Measurements from ENCODE around the gene TMEM44. TPM values are rescaled to one million over a fixed set of nuclear protein-coding genes. Genes with fewer than 3 reads are reported as not detected.

The TMEM44 gene
- total RNA-seq, 1 donor from 2014 or later, result 16.0 TPM

GRCh38 chr3:194573680-194574437 is 59.4 kb downstream of the TMEM44 start:
- DNase-seq (ENCODE audit: low read depth), result no peak
- no peak overlapping the region for H3K4me3 ChIP-seq (ENCODE audit: low read depth, low read length)
- TF ChIP-seq, protein P1, sequence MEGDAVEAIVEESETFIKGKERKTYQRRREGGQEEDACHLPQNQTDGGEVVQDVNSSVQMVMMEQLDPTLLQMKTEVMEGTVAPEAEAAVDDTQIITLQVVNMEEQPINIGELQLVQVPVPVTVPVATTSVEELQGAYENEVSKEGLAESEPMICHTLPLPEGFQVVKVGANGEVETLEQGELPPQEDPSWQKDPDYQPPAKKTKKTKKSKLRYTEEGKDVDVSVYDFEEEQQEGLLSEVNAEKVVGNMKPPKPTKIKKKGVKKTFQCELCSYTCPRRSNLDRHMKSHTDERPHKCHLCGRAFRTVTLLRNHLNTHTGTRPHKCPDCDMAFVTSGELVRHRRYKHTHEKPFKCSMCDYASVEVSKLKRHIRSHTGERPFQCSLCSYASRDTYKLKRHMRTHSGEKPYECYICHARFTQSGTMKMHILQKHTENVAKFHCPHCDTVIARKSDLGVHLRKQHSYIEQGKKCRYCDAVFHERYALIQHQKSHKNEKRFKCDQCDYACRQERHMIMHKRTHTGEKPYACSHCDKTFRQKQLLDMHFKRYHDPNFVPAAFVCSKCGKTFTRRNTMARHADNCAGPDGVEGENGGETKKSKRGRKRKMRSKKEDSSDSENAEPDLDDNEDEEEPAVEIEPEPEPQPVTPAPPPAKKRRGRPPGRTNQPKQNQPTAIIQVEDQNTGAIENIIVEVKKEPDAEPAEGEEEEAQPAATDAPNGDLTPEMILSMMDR (conservative IDR thresholded peaks at IDR 0.05; ENCODE audit: low read depth, low read length), result peak; percentile 53

DNA sequence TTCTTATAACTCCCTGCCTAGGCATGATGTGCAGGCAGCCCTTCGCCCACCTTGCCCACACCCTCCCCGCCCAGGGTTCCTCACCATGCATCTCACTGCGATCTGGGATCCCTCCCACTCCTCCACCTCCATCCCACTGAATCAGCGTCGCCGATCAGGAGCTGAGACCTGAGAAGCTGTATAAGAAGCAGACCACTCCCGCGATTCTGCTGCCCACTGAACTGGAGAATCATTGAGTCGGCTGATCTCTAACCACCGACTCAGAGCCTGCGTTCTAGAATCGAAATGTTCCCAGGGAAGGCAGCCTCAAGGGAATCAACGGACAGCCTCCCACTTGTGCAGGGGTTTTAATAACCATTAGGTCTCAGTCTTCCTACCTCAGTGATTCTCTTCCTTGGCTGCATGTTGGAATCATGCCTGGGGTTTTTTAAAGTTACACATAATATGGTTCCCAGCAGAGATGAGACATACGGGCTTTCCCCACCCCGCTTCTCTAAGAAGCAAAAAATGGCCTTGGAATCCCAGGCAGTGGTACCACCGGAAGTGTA is 60.2 kb downstream of the TMEM44 start:
- peak; percentile 85 for DNase-seq (ENCODE audit: low read depth)
- TF ChIP-seq, protein P1 (conservative IDR thresholded peaks at IDR 0.05; ENCODE audit: low read depth, low read length), result no peak
- peak overlapping the region; percentile 9 for H3K4me3 ChIP-seq (ENCODE audit: low read depth, low read length)

- TF ChIP-seq, protein P1 (conservative IDR thresholded peaks at IDR 0.05; ENCODE audit: low read depth, low read length), result no peak
- peak; percentile 94 for DNase-seq (ENCODE audit: low read depth)
Observed at GRCh38 chr3:194572143-194572789, 61.0 kb downstream of the TMEM44 start.

DNA sequence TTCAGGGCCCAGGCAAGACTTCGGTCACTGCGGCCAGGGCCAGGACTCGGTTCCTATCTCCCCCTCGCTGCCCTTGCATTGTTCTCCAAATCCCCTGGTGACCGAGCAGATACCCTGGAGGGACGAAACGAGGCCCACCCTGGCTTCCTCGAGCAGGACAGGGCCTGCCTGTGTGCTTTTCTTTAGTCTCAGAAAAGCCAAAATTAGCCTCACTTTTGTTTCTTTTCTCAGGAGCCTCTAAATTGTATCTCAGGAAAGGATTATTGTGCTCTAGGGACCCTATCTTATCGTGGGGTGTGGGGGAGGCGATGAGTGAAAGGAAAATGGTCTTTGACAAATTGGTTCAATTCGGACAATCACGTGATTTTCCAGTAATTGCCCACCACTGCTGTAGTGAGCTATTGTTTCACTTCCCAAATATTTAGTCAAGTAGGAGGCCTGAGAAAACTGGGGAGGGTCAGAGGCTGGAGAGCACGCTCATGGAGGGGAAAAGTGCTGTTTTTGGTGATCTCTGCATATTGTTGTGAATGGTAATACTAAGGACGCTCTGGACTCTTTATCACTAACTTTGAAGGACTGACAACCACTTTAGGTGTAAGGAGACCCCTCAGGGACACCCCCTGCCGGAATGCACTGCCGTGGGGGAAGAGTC is 61.6 kb downstream of the TMEM44 start:
- DNase-seq (ENCODE audit: low read depth), result no peak
- H3K4me3 ChIP-seq (ENCODE audit: low read depth, low read length), result no peak overlapping the region
- TF ChIP-seq, protein P1 (conservative IDR thresholded peaks at IDR 0.05; ENCODE audit: low read depth, low read length), result no peak

More at GRCh38 chr3:194572143-194572789, 61.0 kb downstream of the TMEM44 start:
- H3K4me3 ChIP-seq (ENCODE audit: low read depth, low read length), result peak overlapping the region; percentile 9

- TF ChIP-seq, protein P1 (conservative IDR thresholded peaks at IDR 0.05; ENCODE audit: low read depth, low read length), result no peak
- H3K4me3 ChIP-seq (ENCODE audit: low read depth, low read length), result no peak overlapping the region
- DNase-seq (ENCODE audit: low read depth), result no peak
Observed at GRCh38 chr3:194570898-194571297, 62.3 kb downstream of the TMEM44 start.

DNA sequence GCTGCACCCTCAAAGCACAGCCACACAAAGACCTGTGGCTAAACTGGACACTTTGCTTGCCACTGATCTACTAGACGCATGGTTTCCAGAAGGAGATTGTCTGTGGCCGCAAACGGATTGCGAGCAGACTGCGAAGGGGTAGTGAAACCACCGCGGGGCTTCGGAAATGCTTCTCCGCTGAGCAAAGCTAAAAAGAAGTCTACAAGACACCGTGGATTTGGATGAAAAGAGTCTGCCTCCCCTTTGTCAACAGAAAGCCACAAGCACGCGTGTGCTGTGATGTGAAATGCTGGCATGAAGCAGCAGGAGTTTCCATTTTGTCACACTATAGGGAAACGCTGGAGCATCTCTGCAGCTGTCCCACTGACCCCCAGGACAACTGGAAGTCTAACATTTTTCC is 63.0 kb downstream of the TMEM44 start:
- no peak for DNase-seq (ENCODE audit: low read depth)
- no peak overlapping the region for H3K4me3 ChIP-seq (ENCODE audit: low read depth, low read length)
- TF ChIP-seq, protein P1 (conservative IDR thresholded peaks at IDR 0.05; ENCODE audit: low read depth, low read length), result no peak

Data from epithelial cell of proximal tubule (primary cell).